ENCODE data around the gene DACH2.

The DACH2 gene

DNA sequence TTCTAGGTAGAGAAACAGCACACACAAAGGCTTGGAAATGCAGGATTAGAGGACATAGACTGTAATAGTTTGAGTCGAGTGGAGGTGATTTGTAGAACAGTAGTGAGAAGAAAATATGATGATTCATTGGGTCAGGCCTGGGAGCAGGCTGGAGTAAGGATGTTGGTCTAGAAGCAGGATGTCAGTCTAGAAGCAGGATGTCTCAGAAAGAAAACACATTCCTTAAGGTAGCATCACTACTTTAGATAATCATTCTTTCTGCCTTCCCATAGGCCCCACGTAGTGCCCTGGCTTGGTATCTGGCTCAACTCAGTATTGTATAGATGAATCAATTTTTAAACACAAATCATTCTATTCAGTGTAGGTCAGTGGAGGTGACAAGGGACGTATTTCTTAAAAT lies 11.2 kb upstream of the DACH2 start:
- H3K4me1 ChIP-seq: no peaks in the 10 kb centered on the region
- TF ChIP-seq, protein P1, sequence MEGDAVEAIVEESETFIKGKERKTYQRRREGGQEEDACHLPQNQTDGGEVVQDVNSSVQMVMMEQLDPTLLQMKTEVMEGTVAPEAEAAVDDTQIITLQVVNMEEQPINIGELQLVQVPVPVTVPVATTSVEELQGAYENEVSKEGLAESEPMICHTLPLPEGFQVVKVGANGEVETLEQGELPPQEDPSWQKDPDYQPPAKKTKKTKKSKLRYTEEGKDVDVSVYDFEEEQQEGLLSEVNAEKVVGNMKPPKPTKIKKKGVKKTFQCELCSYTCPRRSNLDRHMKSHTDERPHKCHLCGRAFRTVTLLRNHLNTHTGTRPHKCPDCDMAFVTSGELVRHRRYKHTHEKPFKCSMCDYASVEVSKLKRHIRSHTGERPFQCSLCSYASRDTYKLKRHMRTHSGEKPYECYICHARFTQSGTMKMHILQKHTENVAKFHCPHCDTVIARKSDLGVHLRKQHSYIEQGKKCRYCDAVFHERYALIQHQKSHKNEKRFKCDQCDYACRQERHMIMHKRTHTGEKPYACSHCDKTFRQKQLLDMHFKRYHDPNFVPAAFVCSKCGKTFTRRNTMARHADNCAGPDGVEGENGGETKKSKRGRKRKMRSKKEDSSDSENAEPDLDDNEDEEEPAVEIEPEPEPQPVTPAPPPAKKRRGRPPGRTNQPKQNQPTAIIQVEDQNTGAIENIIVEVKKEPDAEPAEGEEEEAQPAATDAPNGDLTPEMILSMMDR (IDR thresholded peaks at IDR 0.05; ENCODE audit: low read depth, low read length): no peak
- H3K9me3 ChIP-seq: no peaks in the 10 kb centered on the region
- DNase-seq: no peak
- no peak overlapping the region for H3K4me3 ChIP-seq (ENCODE audit: low read depth, low read length)
- no peaks in the 10 kb centered on the region for H3K27me3 ChIP-seq
- H3K36me3 ChIP-seq: no peaks in the 10 kb centered on the region

DNA sequence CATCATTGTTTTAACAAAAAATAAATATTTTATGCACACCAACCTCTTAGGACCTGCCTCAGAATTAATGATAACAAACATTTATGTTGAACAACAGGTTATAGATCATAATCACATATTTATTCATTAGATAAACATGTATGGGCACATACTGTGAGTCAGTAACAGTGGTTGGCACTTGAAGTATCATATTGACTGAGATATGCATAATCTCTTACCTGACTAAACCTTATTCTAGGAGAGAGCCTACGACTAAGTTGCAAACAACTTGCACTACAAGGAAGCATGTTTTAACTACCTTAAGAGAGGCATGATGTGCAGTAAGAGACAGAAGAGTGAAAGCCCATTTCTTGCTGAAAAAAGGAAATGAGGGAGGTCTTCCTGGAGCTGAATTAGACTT lies 6.5 kb upstream of the DACH2 start:
- TF ChIP-seq, protein P1 (IDR thresholded peaks at IDR 0.05; ENCODE audit: low read depth, low read length): no peak
- Histone ChIP-seq H3K27me3 (no peaks in the 10 kb centered on the region), H3K4me1 (no peaks in the 10 kb centered on the region), H3K9me3 (no peaks in the 10 kb centered on the region), H3K36me3 (no peaks in the 10 kb centered on the region), H3K4me3 (ENCODE audit: low read depth, low read length) (no peak overlapping the region)
- no peak for DNase-seq

DNA sequence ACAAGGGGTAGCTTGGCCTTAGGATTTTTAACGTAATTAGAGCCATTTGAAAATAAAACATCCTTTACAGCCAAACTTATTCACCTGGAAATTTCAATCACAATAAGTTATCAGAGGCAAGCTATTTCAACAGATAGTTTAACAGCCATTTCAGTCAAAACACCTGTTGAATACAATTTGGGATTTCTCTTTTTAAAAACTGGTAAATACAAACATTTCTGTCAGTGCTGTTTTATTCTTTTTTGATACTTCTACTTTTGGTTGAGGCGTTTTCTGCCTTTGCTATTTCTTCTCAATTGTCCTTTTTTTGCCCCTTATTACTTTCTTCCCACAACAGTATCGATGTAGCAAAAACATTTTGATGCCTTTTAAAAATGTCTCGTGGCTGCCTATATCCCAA lies 2.1 kb upstream of the DACH2 start:
- Histone ChIP-seq H3K36me3 (no peaks in the 10 kb centered on the region), H3K4me1 (no peaks in the 10 kb centered on the region), H3K4me3 (ENCODE audit: low read depth, low read length) (no peak overlapping the region), H3K9me3 (no peaks in the 10 kb centered on the region), H3K27me3 (no peaks in the 10 kb centered on the region; the same call in 1 of the 2 replicates)
- TF ChIP-seq, protein P1 (IDR thresholded peaks at IDR 0.05; ENCODE audit: low read depth, low read length): no peak
- no peak for DNase-seq

DNA sequence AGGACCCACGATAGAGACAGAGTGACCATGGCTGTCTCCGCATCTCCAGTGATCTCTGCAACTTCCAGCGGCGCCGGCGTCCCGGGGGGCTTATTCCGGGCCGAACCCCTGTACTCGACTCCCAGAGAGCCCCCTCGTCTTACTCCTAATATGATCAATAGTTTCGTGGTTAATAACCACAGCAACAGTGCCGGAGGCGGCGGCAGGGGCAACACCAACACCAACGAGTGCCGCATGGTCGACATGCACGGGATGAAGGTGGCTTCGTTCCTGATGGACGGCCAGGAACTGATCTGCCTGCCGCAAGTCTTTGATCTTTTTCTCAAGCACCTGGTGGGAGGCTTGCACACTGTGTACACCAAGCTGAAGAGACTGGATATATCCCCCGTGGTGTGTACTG lies 343 bp downstream of the DACH2 start:
- no peaks in the 10 kb centered on the region for H3K4me1 ChIP-seq
- peak overlapping the region; percentile 38 for H3K4me3 ChIP-seq (ENCODE audit: low read depth, low read length)
- no peaks in the 10 kb centered on the region for H3K36me3 ChIP-seq
- H3K9me3 ChIP-seq: no peaks in the 10 kb centered on the region
- no peaks in the 10 kb centered on the region; the same call in 1 of the 2 replicates for H3K27me3 ChIP-seq
- TF ChIP-seq, protein P1 (IDR thresholded peaks at IDR 0.05; ENCODE audit: low read depth, low read length): no peak
- no peak for DNase-seq

DNA sequence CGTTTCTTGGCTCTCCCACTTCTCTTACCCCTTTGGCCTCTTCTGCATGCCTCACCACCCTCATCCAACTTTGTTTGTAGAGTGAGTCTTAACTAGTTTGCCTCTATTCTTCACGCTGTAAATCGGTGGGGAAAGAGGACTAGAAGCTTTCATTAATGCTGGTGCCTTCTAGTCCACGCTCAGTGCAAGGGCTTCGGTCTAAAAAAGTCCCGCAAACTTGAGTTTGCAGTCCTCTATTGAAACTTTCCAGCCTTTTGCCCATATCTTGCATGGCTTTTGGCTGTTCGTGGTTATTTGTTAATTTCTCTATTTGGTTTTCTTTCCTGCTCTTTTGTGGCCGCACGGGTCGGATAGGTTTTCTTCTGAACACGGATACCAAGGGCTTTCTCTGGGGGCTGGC lies 868 bp downstream of the DACH2 start:
- H3K4me3 ChIP-seq (ENCODE audit: low read depth, low read length): no peak overlapping the region
- no peaks in the 10 kb centered on the region for H3K36me3 ChIP-seq
- no peak for DNase-seq
- TF ChIP-seq, protein P1 (IDR thresholded peaks at IDR 0.05; ENCODE audit: low read depth, low read length): no peak
- H3K27me3 ChIP-seq: no peaks in the 10 kb centered on the region; the same call in 1 of the 2 replicates
- H3K9me3 ChIP-seq: no peaks in the 10 kb centered on the region
- H3K4me1 ChIP-seq: no peaks in the 10 kb centered on the region

DNA sequence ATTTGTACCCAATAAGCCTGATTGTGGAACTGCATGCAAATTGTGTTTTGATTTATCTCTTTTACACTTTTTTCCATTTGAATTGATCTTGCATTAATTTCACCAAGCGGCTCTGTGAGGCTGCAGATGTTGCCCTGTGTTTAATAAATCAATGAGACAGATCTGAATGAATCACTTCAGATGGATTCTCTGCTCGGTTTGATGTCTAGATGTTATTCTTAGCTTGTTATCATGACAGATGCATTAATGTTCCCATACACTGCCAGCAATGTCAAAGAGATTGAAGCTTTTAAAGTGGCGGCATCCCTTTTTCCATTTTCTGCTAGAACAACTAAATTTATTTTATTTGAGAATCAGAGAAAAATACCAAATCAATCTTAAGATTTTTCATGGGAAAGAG lies 6.3 kb downstream of the DACH2 start:
- H3K36me3 ChIP-seq: no peaks in the 10 kb centered on the region
- no peaks in the 10 kb centered on the region for H3K4me1 ChIP-seq
- H3K9me3 ChIP-seq: no peaks in the 10 kb centered on the region
- no peak overlapping the region for H3K4me3 ChIP-seq (ENCODE audit: low read depth, low read length)
- no peak for DNase-seq
- TF ChIP-seq, protein P1 (IDR thresholded peaks at IDR 0.05; ENCODE audit: low read depth, low read length): no peak
- no peaks in the 10 kb centered on the region for H3K27me3 ChIP-seq
